ENCODE results near the gene SMYD1.

DNA sequence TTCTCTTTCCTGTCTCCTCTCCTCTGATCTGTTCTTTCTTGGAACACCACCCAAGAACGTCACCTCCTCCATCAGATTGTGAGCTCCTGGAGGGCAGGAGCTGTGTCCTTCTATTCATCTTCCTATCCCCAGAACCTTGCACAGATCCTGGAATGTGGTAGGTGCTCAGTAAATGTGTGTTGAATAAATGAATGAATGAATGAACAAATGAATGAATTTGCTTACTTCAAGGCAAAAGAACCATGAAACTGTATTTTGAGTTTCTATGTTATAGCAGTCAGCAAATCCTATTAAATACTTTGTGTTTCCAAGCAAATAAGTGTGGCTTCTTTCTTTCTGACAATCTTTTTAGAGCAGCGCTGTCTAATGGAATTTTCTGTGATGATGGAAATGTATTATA is 45.4 kb downstream of the SMYD1 start:
- TF ChIP-seq CTBP1 (IDR thresholded peaks at IDR 0.05; ENCODE audit: borderline replicate concordance) (no peak), FOXK2 (IDR thresholded peaks at IDR 0.05) (no peak), ELF4 (IDR thresholded peaks at IDR 0.05) (no peak), NFRKB (IDR thresholded peaks at IDR 0.05) (no peak), SP1 (IDR thresholded peaks at IDR 0.05) (no peak)
